H1 (cell line): ENCODE measurements around the gene NCSTN.

Experiments
- BCL11A ChIP-seq, 2 experiments: IDR thresholded peaks; one replicate each; pipeline ENCODE4 v1.6.1; 2011; ENCODE audit warnings: low read depth in 2 of 2, low read length in 2 of 2, mild to moderate bottlenecking in 2 of 2
- EZH2 ChIP-seq: fragments of 200-600 bp; sonication (generic); IDR thresholded peaks from 2 replicates; pipeline ENCODE4 v1.7.1; 2012; ENCODE audit warnings: low read depth, mild to moderate bottlenecking, moderate library complexity, low read length, inconsistent platforms; ENCODE audit not compliant: severe bottlenecking
- JUN ChIP-seq: IDR thresholded peaks from 2 replicates; pipeline ENCODE4 v1.6.1; 2011; ENCODE audit warnings: low read depth, mild to moderate bottlenecking, improper control_type of control experiment, low read length
- POLR2A ChIP-seq, 2 experiments: IDR thresholded peaks; 1 replicate in 1 of 2; 2 replicates in 1 of 2; pipeline ENCODE4 v1.6.1; 2011; ENCODE audit warnings: low read depth in 2 of 2, low read length in 2 of 2, mild to moderate bottlenecking in 2 of 2; ENCODE audit errors: control extremely low read depth in 1 of 2
- POLR2AphosphoS5 ChIP-seq: IDR thresholded peaks from 2 replicates; pipeline ENCODE4 v1.6.1; 2011; ENCODE audit warnings: low read depth, low read length
- RAD21 ChIP-seq, 2 experiments: IDR thresholded peaks in 1 of 2; conservative IDR thresholded peaks in 1 of 2; 2 replicates each; pipeline ENCODE4 v1.6.1; 2011; ENCODE audit warnings: low read depth in 2 of 2, low read length in 2 of 2, improper control_type of control experiment in 1 of 2, inconsistent platforms in 1 of 2, mild to moderate bottlenecking in 1 of 2, moderate library complexity in 1 of 2
- TF ChIP-seq, protein P1 (sequence below), 3 experiments: IDR thresholded peaks; 1 replicate in 2 of 3; 2 replicates in 1 of 3; pipeline versions ENCODE4 v1.5.1 to v1.6.1; 2011; ENCODE audit warnings: low read length in 3 of 3, mild to moderate bottlenecking in 3 of 3, inconsistent platforms in 2 of 3, low read depth in 1 of 3, moderate library complexity in 1 of 3; ENCODE audit not compliant: insufficient read depth in 1 of 3; ENCODE audit errors: control extremely low read depth in 1 of 3

DNA sequence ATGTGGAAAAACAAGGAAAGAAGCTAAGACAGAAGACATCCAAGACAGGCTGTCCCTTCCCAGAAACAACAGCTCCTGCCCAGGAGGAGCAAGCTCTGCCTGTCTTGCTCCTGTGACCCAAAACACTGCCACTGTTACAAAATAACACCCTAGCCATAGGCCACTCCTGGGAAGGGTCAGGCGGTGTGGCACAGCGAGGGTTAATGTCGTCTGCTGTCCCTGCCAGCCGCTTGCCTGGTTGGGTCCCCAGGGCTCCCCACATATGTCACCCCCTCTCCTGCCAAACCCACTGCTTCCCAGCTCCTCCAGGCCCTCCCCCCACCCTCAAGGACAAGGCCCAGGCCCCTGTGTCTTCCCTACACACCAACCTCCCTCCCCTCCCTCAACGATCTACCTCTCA, 19.8 kb downstream of the NCSTN start:
- no peak for TF ChIP-seq RAD21 (IDR thresholded peaks at IDR 0.05 in 1 of 2, conservative IDR thresholded peaks at IDR 0.05 in 1 of 2; ENCODE audit: low read depth in 2 of 2, low read length in 2 of 2)
- TF ChIP-seq, protein P1, sequence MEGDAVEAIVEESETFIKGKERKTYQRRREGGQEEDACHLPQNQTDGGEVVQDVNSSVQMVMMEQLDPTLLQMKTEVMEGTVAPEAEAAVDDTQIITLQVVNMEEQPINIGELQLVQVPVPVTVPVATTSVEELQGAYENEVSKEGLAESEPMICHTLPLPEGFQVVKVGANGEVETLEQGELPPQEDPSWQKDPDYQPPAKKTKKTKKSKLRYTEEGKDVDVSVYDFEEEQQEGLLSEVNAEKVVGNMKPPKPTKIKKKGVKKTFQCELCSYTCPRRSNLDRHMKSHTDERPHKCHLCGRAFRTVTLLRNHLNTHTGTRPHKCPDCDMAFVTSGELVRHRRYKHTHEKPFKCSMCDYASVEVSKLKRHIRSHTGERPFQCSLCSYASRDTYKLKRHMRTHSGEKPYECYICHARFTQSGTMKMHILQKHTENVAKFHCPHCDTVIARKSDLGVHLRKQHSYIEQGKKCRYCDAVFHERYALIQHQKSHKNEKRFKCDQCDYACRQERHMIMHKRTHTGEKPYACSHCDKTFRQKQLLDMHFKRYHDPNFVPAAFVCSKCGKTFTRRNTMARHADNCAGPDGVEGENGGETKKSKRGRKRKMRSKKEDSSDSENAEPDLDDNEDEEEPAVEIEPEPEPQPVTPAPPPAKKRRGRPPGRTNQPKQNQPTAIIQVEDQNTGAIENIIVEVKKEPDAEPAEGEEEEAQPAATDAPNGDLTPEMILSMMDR (IDR thresholded peaks at IDR 0.05; ENCODE audit: control extremely low read depth in 1 of 3, insufficient read depth in 1 of 3, low read depth in 1 of 3, low read length in 3 of 3): no peak
- no peak for TF ChIP-seq JUN
- no peak for TF ChIP-seq EZH2
- no peak for TF ChIP-seq BCL11A (IDR thresholded peaks at IDR 0.05; ENCODE audit: low read depth in 2 of 2, low read length in 2 of 2)
- no peak for TF ChIP-seq POLR2A (IDR thresholded peaks at IDR 0.05; ENCODE audit: control extremely low read depth in 1 of 2, low read depth in 2 of 2, low read length in 2 of 2)
- no peak for TF ChIP-seq POLR2AphosphoS5
